ENCODE measurements around the gene MAP2K7.

The MAP2K7 gene

DNA sequence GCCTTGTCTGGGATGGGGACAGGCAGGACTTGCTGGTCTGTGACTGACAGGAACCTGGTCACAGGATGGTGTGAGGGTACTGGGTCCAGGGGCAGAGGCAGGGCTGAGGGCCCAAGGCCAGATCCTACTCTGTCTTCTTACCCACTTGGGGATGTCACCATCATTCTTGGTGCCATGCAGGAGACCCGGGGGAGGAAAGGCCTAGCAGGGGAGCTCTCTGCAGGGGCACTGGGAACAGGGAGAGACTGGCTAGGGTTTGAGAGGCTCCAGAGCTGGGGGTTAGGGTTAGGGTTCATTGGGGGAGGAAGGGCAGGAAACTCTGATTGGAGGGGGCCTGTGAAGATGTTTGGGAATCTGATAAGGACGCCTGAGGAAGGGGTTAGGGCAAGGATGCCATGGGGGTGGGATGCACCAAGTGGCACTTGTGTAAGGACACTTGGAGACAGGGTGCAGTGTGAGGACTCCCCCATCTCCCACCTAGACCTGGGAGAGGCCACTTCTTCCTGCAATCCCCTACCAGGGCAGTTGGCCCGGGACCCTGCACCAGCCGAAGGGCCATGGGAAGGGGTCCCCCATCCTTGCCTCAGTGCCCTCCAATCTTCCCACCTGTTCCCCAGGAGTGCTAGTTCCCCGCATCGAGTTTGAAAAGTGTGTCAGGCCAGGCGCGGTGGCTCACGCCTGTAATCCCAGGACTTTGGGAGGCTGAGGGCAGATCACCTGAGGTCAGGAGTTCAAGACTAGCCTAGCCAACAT is 36.4 kb upstream of the MAP2K7 start:
- no peak for DNase-seq (ENCODE audit: low read depth)

DNA sequence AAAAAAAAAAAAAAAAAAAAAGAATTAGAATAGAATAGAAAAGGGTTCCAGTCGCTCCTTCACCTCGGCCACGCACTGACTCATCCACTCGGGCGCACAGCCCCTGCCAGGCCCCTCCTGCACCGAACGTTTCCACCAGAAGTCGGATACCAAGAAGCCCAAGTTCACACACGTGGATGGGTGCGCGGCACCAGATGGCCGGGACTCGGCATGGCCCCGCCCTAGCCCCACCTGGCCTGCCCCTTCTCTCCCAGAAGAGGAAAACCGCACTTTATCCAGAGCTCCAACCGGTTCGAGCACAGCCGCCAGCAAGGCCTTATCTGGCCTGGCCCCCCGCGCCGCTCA is 35.4 kb upstream of the MAP2K7 start:
- no peak for DNase-seq (ENCODE audit: low read depth)

DNA sequence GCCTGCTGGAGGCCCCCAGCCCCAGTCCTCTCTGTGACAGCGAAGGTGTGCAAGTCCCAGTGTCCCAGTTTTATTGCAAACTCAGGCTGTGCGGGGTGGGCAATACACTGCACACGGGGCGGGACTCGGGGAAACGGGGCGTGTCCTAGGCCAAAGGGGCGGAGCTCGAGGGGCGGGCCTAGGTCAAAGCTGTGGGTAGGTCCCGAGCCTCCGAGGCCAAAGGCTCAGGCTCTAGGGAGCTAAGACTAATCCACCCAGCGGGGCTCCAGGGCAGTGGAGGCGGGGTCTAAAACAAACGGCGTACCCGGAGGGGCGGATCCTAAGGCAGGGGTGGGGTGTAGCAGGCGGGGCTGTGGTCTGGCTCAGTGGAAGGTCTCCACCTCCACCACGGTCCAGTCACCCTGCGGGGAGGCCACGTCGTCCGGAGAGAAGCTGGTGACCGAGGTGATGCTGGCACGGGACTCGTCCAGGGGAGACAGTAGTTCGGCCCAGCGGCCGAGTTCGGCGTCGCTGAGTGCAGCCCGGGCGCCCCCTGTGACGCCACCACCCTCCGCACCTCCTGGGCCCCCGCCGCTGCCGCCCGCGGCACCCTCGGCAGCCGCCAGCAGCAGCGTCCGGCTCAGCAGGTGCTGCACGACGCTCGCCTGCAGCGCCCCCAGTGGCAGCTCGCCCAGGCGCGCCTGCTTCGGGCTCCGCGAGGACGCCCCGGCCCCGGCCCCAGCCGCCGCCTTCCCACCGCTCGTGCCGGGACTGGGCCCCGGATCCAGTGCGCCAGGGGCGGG is 34.8 kb upstream of the MAP2K7 start:
- DNase-seq (ENCODE audit: low read depth) = peak; percentile 71

DNA sequence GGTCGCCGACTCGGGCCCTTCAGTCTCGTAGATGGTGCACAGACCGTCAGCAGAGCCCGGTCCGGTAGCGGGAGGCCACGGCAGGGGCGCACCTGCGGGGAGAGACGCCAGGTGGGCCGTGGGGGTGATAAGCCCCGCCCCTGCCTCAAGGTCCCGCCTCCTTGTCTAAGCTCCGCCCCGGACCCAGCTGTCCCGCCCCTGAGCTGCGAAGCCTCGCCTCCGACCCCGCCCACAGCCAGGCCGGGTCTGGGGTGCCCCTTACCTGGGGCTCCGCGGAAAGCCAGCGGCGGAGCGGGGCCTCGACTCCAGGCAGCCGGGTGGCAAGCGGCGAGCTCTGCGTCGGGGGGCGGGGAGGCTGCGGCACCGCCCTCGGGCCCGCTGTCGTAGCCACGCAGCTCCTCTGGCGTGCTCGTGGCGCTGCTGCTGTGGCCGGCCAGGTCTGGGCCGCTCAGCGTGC is 34.2 kb upstream of the MAP2K7 start:
- DNase-seq (ENCODE audit: low read depth) = peak; percentile 60

DNA sequence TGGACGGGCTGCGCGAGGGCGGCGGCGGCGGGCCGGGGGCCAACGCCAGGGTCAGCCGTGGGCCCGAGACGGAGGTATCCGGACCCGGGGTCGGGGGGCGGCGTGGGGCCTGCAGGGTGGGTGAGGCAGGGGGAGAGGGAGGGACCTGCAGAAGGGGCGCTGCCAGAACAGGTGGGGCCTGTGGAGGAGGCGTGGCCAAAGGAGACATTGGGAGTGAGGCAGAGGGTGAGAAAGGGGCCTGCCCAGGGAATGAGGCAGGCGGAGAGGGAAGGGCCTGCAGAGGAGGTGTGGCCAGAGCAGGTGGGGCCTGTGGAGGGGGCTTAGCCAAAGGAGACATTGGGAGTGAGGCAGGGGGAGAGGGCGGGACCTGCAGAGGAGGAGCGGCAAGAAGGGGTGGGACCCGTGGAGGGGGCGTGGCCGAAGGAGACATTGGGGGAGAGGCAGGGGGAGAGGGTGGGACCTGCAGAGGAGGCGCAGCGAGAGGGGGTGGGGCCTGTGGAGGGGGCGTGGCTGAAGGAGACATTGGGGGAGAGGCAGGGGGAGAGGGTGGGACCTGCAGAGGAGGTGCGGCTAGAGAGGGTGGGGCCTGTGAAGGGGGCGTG is 33.7 kb upstream of the MAP2K7 start:
- DNase-seq (ENCODE audit: low read depth) = peak; percentile 24

DNA sequence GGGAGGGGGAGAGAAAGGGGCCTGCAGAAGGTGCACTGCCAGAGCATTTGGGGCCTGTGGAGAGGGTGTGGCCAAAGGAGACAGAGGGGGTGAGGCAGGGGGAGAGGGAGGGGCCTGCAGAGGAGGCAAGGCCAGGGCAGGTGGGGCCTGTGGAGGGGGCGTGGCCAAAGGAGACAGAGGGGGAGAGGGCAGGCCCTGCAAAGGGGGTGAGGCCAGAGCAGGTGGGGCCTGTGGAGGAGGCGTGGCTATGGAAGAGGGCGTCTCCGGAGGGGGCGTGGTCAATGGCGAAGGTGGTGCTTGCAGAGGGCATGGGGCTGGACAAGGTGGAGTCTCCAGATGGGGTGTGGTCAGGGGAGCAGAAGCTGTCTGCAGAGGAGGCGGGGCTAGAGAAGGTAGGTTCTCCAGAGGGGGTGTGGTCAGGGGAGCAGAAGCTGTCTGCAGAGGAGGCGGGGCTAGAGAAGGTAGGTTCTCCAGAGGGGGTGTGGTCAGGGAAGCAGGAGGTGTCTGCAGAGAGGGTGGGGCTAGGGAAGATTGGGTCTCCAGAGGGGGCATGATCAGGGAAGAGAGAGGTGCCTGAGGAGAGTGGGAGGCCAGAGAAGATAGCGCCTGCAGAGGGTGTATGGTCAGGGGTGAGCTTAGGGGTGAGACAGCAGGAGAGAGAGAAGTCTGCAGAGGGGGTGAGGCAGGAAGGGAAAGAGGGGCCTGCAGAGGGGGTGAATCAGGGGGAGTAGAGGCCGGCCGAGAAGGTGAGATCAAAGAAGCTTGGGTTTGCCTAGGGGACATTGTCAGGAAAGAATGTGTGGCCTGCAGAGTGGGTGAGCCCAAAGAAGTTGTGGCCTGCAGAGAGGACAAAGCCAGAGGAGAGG is 32.9 kb upstream of the MAP2K7 start:
- peak; percentile 24 for DNase-seq (ENCODE audit: low read depth)

DNA sequence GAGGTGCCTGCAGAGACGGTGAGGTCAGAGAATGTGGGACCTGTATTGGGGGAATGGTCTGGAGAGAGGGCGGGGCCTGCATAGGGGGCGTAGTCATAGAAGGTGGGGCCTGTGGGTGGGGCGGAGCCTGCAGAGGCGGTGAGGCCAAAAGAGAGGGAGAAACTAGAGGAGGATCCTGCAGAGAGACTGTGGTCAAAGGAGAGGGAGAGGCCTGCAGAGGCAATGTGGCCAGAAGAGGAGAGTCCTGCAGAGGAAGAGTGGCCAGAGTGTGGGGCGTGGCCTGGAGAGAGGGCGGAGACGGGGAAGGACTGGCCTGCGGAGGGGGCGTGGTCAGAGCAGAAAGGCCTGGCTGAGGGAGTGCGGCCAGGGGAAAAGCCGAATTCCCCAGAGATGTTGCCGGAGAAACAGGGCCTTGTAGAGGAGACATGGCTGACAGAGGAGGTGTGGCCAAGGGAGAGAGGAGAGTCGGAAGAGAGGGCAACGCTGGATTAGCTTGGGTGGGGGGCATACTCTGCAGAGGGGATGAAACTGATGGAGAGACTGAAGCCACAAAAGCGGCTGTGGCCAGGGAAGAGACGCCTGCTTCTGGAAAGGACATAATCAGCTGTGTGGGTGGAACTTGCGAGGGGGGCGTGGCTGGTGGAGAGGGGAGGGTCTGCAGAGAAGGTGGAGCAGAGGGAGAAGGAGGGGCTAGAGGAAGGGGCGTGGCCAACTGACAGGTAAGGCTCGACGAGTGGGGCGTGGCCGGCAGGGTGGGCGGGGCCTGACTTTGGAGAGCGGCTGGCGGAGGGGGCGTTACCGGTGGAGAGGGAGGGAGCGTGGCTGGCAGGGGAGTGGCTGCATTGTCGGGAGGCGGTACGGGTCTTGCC is 32.0 kb upstream of the MAP2K7 start:
- DNase-seq (ENCODE audit: low read depth) = peak; percentile 64

DNA sequence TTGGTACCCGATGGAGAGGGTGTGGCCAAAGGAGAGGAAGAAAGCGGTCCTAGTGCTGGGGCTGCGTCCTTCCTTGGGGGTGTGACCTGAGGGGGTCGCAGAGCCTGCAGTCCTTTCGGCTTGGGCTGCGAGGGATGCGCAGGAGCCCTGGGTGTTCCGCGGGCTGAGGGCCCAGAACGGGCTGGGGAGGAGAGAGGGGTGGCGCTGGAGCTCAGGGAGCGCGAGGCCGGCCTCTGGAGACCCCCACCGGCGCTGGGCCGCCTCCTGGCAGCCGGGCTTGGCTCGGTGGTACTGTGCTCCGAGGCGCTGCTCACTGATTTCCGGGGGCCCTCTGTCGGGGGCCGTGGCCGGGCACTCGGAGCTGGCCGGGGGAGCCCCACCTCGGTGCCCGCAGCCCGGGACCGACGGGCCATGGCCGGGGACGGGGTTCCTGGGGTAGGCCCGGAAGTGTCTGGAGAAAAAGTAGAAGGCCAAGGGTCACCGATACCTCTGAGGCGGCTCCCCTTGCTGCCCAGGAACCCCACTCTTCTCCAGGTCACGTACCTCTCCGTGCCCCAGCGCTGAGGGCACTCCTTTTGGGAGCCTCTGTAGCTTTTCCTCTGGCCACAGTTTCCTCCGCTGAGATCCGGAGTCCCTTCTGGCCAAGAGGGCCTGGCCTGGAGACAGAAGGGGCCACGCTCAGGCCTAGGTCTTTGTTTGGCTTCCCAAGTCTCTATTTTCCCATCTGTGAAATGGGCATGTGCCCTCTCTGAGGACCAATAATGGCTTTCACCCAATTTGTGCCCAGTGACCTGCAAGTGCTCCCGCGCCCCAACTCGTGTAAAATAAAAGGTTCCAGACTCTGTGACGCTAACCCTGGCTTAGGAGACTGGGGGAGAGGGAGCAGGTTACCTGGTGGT is 31.1 kb upstream of the MAP2K7 start:
- DNase-seq (ENCODE audit: low read depth) = no peak

DNA sequence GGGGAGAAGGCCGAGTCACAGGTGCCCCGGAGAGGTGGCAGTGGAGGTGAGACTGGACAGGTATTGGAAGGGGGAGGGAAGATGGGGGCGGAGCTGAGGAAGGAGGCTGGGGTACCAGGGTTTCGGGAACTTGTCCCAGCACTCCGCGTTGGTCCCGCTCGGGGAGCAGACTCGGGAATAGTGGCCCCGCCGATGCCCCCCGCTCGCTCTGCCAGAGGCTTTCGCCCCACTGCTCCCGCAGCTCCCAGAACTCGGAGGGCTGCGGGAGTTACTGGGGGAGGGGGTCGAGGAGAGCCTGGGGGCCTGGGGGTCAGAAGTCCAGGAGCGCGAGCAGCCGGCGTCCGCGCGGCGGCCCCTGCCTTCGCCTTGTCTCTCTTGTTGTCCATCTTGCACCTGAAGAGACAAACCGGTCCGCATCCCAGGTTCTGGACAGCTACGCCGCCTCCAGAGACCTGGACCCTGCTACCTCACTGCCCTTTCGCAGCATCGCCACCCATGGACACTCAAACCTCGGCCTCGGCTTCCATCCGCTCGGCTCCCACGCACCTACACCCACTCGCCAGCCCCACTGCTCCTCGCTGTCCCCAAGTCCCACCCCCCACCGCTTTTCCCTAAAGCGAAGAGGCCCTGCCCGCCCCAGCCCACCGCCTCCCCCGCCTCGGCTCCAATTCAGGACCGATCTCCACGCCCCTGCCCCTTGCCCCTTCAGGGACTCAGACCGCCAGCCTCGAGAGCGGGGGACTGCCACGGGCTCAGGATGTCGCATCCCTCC is 30.2 kb upstream of the MAP2K7 start:
- no peak for DNase-seq (ENCODE audit: low read depth)

DNA sequence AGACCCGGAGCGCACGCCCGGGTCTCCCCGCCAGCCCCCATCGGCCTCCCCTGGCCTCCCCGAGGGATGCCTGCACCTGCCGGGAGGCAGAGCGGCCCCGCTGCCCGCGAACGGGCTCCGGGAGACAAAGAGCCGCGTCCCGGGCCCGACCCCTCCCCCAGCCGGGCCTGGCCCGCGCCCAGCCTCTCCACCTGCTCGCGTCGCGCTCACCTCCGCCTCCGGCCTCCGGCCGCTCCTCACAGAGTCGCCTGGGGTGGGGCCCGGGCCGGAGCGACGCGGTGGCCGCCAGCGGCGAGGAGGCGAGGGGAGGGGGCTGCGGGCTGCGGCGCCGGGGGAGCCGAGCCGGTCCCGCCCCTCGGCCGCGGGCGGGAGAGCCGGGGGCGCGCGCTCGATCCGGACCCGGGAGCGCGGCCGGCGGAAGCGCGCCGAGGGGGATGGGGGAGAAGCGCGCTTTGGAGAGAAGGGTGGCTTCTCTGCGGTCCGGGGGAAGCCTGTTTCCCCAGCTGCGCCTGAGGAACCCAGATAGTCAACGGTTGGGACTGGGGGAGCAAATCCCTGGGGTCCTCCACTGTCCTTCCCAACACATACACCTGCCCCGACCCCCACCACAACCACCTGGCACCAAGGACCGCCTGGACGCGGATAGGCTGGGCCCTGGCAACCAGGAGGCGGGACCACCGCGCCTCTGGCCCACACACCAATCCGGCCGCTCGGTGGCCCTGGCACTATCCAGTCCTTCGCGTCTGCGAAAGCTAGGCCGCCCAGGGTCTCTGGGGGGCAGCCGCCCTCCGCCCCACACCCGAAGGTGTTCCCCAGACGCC is 29.4 kb upstream of the MAP2K7 start, which contains the start of gene PRR36:
Gene PRR36 (minus strand): TSS at position 315 of the 821 bp plus-strand sequence. CDS start 701 bp downstream, outside the sequence.
- DNase-seq (ENCODE audit: low read depth) = no peak

DNA sequence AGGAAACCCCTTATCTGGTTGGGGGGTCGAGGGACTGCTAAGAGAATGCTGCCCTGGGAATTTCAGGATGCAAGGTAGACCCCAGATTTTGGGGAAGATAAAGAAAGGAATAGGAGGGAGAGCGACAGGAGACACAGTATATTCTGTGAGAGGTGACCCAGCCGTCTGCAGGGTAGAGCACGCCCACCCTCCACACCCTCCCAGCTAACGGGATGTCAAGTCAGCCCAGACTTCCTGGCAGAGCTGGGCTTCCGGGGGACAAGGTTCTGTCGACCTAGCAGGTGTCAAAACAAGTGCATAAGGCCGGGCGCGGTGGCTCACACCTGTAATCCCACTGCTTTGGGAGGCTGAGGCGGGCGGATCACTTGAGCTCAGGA is 28.8 kb upstream of the MAP2K7 start:
- DNase-seq (ENCODE audit: low read depth) = no peak

DNA sequence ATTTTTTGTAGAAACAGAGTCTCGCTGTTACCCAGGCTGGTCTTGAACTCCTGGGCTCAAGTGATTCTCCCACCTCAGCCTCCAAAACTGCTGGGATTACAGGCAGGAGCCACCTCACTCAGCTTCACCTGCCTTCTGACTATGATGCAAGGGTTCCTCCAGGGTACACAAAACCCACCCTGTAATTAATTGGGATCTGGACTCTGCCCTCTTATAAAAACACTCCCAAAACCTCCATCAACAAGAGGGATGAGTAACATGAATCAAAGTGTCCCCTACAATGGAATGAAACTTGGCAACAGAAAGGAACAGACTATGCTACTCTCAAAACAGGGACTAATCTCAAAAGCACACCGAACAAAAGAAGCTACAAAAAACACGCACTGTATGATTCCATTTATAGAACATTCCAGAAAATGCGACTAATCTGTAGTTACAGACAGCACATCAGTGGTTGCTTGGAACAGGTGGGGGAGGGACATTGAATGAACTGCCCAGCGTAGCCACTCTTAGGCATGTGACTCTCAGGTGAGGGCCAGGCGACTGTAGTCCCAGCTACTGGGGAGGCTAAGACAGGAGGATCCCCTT is 26.3 kb upstream of the MAP2K7 start:
- no peak for DNase-seq (ENCODE audit: low read depth)

DNA sequence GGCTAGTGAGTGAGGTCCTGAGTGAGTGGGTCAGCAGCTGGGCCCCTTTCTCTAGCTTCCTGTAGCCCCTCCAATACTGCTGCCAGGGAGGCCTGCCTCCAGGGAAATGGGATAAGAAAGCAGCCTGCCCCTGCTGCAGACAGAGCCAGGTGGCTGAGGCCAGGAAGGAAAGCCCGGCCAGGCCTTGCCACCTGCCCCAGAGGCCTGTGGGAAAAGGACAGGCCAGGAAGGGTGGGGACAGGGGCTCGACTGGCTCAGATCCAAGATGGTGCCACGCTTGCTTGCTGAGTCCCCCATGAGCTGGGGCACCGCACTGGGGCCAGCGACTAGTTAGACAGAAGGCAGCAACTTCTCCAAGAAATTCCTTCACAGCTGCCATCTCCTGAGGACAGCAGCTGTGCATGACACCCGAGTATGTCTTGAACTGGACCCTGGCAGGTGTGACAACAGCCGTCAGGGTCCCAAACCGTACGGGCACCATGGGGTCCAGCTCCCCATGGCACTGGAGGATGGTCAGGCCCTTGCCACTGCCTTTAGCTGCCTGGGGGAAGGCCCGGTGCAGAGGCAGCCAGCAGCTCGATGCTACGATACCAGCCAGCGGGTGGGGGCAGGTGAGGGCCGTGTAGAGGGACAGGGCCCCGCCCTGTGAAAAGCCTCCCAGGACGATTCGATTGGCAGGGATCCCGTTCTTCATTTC is 24.4 kb upstream of the MAP2K7 start:
- DNase-seq (ENCODE audit: low read depth) = no peak

DNA sequence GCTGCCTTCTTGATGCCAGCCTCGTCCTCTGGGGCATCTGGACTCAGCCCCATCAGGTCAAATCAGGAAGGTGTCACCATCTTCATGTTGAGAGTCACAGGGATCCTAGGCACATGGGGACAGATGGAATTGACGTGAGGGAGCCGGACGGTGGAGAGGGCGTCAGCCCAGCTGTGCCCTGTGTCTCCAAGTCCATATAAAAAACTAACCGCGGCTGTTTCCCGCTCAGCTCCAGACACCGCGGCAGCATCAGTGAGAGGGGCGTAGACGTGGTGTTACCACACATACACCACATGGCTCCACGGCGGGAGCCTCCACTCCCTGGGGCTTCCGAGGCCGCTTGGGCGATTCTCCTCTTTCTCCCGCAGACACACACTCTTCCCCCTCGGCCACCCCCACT is 23.8 kb upstream of the MAP2K7 start:
- no peak for DNase-seq (ENCODE audit: low read depth)

DNA sequence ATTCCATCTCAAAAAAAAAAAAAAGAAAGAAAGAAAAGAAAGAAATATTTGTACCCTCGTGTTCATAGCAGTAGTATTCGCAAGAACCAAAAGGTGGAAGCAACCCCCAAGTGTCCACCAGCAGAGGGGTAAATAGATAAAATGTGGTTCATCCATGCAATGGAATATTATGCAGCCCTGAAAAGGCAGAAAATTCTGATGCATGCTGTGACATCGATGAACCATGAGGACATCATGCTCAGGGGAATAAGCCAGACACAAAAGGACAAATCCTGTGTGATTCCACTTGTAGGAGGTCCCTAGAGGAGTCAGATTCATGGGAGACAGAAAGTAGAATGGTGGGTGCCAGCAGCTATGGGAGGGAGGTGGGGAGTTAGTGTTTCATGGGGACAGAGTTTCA is 21.8 kb upstream of the MAP2K7 start:
- DNase-seq (ENCODE audit: low read depth) = no peak

DNA sequence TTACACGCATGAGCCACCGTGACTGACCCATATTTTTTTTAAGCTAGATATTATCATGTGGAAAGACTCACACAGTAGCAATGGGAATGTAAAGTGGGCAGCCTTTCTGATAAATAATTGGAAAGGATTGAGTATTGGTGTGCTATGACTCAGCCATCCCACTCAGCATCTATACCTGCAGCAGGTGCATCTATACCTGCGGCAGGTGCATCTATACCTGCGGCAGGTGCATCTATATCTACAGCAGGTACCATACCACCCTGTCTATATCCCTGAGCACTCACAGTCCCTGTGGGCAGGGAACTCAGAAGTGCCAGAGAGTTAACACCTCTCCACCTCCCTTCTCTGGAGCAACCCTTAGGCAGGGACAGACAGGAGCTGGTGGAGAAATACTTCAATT is 20.6 kb upstream of the MAP2K7 start:
- DNase-seq (ENCODE audit: low read depth) = no peak

DNA sequence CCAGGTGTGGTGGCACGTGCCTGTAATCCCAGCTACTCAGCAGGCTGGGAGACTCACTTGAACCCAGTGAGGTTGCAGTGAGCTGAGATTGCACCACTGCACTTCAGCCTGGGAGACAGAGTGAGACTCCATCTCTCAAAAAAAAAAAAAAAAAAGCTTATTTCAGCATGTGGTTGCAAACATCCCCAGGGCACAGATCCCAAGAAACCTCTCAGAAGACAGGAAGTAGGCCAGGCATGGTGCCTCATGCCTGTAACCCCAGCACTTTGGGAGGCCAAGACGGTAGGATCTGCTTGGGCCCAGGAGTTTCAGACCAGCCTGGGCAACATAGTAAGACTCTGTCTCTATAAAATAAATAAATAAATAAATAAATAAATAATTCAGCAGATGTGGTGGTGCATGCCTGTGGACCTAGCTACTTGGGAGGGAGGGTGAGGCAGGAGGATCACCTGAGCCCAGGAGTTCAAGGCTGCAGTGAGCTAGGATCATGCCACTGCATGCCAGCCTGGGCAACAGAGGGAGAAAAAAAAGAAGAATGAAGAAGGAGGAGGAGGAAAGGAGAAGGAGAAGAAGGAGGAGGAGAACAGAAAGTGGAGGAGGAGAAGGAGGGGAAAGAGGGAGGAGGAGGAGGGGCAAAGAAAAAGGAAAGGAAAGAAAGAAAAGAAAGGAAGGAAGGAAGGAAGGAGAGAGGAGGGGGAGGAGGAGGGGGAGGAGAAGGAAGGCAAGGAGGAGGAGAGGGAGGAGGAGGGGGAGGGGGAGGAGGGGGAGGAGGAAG is 19.7 kb upstream of the MAP2K7 start:
- no peak for DNase-seq (ENCODE audit: low read depth)
